Prostate gland (tissue), 2 donors: Measurements from ENCODE around the gene DHPS. TPM values are rescaled to one million over a fixed set of nuclear protein-coding genes. Genes with fewer than 3 reads are reported as not detected.
"Not testable (repeated sequence)": the region's sequence is repeated elsewhere in the genome, so short reads cannot be mapped to it uniquely, and the experiment has no call there.

Experiments
- DNase-seq: peaks from one replicate; pipeline ENCODE4 v3.0.0-alpha.2; 2019; ENCODE audit warnings: low spot score
- H3K27ac ChIP-seq, 2 donors: fragments of 200-600 bp; sonication (generic); 2 replicates each; pipeline ENCODE4 v1.5.1; 2017 to 2019
- H3K27me3 ChIP-seq: fragments of 200-600 bp; sonication (generic); replicated peaks from 2 replicates; pipeline ENCODE4 v1.5.1; 2019; ENCODE audit not compliant: insufficient read depth
- H3K36me3 ChIP-seq, 2 donors: fragments of 200-600 bp; sonication (generic); 1 replicate in 1 of 2; 2 replicates in 1 of 2; pipeline versions ENCODE4 v1.5.1 to v1.8.1; 2017 to 2019
- H3K4me1 ChIP-seq: fragments of 200-600 bp; sonication (generic); replicated peaks from 2 replicates; pipeline ENCODE4 v1.5.1; 2019
- H3K4me3 ChIP-seq, 2 donors: fragments of 200-600 bp; sonication (generic); 2 replicates each; pipeline ENCODE4 v1.5.1; 2017 to 2019
- H3K9me3 ChIP-seq: fragments of 200-600 bp; sonication (generic); 2 replicates; pipeline ENCODE4 v1.5.1; 2017
- POLR2A ChIP-seq: fragments of 450-650 bp; IDR thresholded peaks from one replicate; pipeline ENCODE4 v1.6.1; 2016; ENCODE audit warnings: antibody characterized with exemption, mild to moderate bottlenecking
- POLR2AphosphoS5 ChIP-seq: sonication (generic); formaldehyde crosslinking; IDR thresholded peaks from one replicate; pipeline ENCODE4 v1.6.1; 2017; ENCODE audit warnings: antibody characterized with exemption
- WGBS: methylation state at CpG from one replicate; pipeline ENCODE4 v1.1.5; 2018; 5-methylcytosine and 5-hydroxymethylcytosine counted together
- intact Hi-C: fragments of 100-400 bp; cut with DNase I; formaldehyde crosslinking; loops from one replicate; pipeline ENCODE4 v1.14.2; 2022
- total RNA-seq, 2 donors: library from RNA; depleted of rRNA; stranded (reverse); fragments of >200 nt; gene quantifications; one replicate each; pipeline ENCODE4 v1.1.0, GENCODE V29; 2016
- TF ChIP-seq, protein P1 (sequence below), 4 experiments: fragments of 200-600 bp in 2 of 4; fragments of 450-650 bp in 2 of 4; sonication (generic) in 2 of 4; IDR thresholded peaks; 1 replicate in 3 of 4; 2 replicates in 1 of 4; pipeline ENCODE4 v1.5.1; 2016 to 2019; ENCODE audit warnings: antibody characterized with exemption in 4 of 4, mild to moderate bottlenecking in 2 of 4, moderate library complexity in 2 of 4

The DHPS gene
- total RNA-seq, 2 donors from 2014 or later, result 140 to 178 TPM

DNA sequence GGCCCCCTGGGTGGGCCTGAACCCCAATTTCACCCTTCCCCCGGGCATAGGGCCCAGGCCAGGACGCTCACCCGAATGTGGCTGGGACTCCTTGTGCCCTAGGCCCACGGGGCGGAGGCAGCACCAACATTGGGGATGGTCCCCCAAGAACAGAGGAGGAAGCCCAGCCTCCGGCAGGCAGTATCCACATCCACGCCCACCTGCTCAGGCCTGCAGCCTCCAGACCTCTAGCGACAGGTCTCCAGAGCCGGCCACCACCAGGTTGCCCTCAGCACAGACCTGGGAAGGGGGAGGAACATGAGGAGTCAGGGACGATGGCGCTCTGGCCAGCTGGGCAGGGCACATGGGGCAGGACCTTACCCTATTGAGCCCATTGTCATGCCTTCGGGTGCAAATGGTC is 7.3 kb upstream of the DHPS start:
- Histone ChIP-seq H3K4me3 (no peak overlapping the region), H3K36me3 (no peaks in the 10 kb centered on the region), H3K27ac (no peak overlapping the region), H3K4me1 (no peaks in the 10 kb centered on the region), H3K27me3 (no peaks in the 10 kb centered on the region), H3K9me3 (no peaks in the 10 kb centered on the region)
- WGBS, result 97% methylated on average over 11 of the region's 12 CpGs
- no peak for DNase-seq
- TF ChIP-seq, protein P1, sequence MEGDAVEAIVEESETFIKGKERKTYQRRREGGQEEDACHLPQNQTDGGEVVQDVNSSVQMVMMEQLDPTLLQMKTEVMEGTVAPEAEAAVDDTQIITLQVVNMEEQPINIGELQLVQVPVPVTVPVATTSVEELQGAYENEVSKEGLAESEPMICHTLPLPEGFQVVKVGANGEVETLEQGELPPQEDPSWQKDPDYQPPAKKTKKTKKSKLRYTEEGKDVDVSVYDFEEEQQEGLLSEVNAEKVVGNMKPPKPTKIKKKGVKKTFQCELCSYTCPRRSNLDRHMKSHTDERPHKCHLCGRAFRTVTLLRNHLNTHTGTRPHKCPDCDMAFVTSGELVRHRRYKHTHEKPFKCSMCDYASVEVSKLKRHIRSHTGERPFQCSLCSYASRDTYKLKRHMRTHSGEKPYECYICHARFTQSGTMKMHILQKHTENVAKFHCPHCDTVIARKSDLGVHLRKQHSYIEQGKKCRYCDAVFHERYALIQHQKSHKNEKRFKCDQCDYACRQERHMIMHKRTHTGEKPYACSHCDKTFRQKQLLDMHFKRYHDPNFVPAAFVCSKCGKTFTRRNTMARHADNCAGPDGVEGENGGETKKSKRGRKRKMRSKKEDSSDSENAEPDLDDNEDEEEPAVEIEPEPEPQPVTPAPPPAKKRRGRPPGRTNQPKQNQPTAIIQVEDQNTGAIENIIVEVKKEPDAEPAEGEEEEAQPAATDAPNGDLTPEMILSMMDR (IDR thresholded peaks at IDR 0.05), result no peak
- TF ChIP-seq POLR2A (no peak), POLR2AphosphoS5 (no peak)
- intact Hi-C loops, result no loop called here

DNA sequence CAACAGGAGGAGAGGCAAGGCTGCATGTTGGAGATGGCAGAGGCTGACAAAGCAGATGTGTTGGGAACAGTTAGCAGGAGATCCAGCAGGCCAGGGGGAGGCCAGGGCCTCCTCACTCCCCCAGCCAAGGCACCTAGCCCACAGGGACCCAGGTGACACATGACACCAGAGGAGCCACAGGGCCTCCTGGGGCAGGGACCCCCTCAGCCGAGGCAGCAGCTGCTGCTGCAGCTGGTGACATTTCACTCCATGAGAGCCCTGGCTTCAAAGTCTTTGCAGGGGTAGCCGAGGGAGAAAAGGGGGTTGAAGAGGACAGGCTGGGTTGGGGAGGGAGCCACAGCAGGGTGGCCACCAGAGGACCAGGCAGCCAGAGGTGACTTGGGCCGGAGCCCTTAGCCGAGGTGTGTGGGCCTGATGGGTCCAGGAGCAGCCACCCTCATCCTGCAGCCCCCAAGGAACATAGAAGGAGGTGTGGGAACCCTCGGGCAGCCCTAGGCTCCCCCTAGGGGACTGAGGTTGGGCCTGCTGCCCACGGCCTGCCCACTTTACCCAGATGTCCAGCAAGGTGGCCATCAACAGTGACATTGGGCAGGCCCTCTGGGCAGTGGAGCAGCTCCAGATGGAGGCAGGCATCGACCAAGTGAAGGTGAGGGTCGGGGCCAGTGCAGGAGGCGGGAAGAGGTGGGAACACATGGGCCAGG is 6.0 kb upstream of the DHPS start, which contains the start of gene GNG14:
Gene GNG14 (plus strand): TSS at position 503 of the 701 bp plus-strand sequence. CDS start 51 bp downstream, at position 554.
- no peak for TF ChIP-seq POLR2AphosphoS5
- TF ChIP-seq POLR2A, result no peak
- H3K9me3 ChIP-seq, result no peaks in the 10 kb centered on the region
- intact Hi-C loops, result no loop called here
- 86% methylated on average over 9 of the region's 9 CpGs for WGBS
- no peak within 1 kb of the TSS for H3K27ac ChIP-seq
- no peak within 1 kb of the TSS for H3K4me3 ChIP-seq
- no peak for DNase-seq
- H3K4me1 ChIP-seq, result no peaks in the 10 kb centered on the region
- H3K27me3 ChIP-seq, result no peaks in the 10 kb centered on the region
- no peaks in the 10 kb centered on the region for H3K36me3 ChIP-seq

DNA sequence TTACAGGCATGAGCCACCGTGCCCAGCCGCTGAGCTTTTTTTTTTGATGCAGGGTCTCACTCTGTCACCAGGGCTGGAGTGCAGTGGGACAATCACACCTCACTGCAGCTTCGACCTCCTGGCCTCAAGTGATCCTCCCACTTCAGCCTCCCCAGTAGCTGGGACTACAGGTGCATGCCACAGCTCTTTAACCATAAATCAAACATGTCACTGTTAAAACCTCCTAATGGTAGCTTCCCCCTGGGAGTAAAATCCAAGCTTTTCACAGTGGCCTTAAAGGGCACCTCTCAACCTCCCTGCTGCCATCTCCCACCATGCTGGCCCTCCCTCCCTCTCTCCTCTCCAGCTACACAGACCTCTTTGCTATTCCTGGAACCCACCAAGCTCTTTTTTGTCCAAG is 4.2 kb upstream of the DHPS start:
- H3K9me3 ChIP-seq, result no peaks in the 10 kb centered on the region
- 87% methylated on average over 3 of the region's 3 CpGs for WGBS
- no peak overlapping the region for H3K4me3 ChIP-seq
- H3K27ac ChIP-seq, result no peak overlapping the region
- intact Hi-C loops, result no loop called here
- H3K4me1 ChIP-seq, result no peaks in the 10 kb centered on the region
- DNase-seq, result no peak
- H3K36me3 ChIP-seq, result no peaks in the 10 kb centered on the region
- TF ChIP-seq POLR2AphosphoS5 (no peak), POLR2A (no peak)
- TF ChIP-seq, protein P1 (IDR thresholded peaks at IDR 0.05), result no peak
- H3K27me3 ChIP-seq, result no peaks in the 10 kb centered on the region

DNA sequence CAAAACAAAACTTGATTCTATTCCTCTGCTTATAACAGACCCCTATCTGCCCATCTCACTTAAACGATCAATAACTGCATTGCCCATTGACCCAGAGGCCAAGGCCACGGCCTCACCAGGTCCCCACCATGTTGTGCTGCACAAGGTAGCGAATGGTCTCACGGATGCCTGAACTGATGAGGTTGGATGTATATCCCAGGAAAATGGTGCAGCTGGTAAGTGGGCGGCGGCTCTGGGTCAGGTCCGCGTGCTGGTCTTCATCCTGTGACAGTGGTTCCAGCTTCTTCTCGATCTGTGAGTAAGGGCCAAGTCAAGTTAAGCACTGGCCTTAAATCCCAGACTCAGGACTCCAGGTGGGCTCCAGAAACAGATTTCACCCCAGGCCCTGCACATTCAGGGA is 1.6 kb downstream of the DHPS start:
- no peak overlapping the region for H3K4me3 ChIP-seq
- intact Hi-C loops, result no loop called here
- H3K4me1 ChIP-seq, result no peaks in the 10 kb centered on the region
- H3K36me3 ChIP-seq, result peaks cover 3 to 20% of the 10 kb centered on the region in 2 donors
- TF ChIP-seq, protein P1 (IDR thresholded peaks at IDR 0.05), result no peak
- no peak for TF ChIP-seq POLR2A
- TF ChIP-seq POLR2AphosphoS5, result no peak
- H3K9me3 ChIP-seq, result no peaks in the 10 kb centered on the region
- 93% methylated on average over 9 of the region's 9 CpGs for WGBS
- H3K27ac ChIP-seq, result no peak overlapping the region
- no peak for DNase-seq
- H3K27me3 ChIP-seq, result no peaks in the 10 kb centered on the region

DNA sequence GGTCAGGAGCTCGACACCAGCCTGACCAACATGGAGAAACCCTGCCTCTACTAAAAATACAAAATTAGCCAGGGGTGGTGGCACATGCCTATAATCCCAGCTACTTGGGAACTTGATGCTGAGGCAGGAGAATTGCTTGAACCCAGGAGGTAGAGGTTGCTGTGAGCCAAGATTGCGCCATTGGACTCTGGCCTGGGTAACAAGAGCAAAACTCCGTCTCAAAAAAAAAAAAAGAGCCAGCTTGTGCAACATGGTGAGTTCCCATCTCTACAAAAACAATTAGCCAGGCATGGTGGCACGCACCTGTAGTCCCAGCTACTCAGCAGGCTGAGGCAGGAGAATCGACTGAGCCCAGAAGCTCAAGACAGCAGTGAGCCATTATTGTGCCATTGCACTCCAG is 3.6 kb downstream of the DHPS start:
- DNase-seq, intact Hi-C loops, H3K27ac ChIP-seq, H3K27me3 ChIP-seq, H3K4me1 ChIP-seq, H3K4me3 ChIP-seq, H3K9me3 ChIP-seq: not testable (repeated sequence)
- peaks cover 3 to 29% of the 10 kb centered on the region in 2 donors for H3K36me3 ChIP-seq
- 84% methylated on average over 5 of the region's 5 CpGs for WGBS

DNA sequence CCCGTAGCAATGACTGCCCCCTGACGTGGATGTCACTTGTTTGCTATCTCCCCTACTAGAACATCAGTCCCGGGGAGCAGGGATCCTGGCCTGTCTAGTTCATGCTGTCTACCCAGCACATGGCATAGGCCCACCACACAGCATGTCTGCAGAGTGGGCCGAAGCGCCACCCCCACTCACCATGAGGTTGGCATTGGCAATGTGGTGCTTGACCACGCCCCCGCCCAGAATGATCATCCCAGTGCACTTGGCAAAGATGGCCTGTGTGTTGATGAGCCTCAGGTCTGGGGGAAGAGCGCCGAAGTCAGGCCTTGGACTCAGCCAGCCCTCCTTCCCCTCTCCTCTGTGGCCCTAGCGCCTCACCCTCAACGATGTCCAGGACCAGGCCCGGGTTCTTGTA is 4.8 kb downstream of the DHPS start:
- 88% methylated on average over 12 of the region's 12 CpGs for WGBS
- H3K4me3 ChIP-seq, result no peak overlapping the region
- DNase-seq, result no peak
- no peaks in the 10 kb centered on the region for H3K9me3 ChIP-seq
- no peaks in the 10 kb centered on the region for H3K4me1 ChIP-seq
- intact Hi-C loops, result no loop called here
- peaks cover 3 to 29% of the 10 kb centered on the region in 2 donors for H3K36me3 ChIP-seq
- no peaks in the 10 kb centered on the region for H3K27me3 ChIP-seq
- no peak overlapping the region for H3K27ac ChIP-seq
- TF ChIP-seq, protein P1 (IDR thresholded peaks at IDR 0.05), result no peak
- TF ChIP-seq POLR2AphosphoS5, result no peak
- no peak for TF ChIP-seq POLR2A
